ENCODE data around the gene GABRR1. TPM values are rescaled to one million over a fixed set of nuclear protein-coding genes. Genes with fewer than 3 reads are reported as not detected.
"Not testable (repeated sequence)": the region's sequence is repeated elsewhere in the genome, so short reads cannot be mapped to it uniquely, and the experiment has no call there.

Gene GABRR1
- total RNA-seq, 1 donor from 2014 or later: not detected

- intact Hi-C loops (cut with DNase I): no loop called here
- DNase-seq (ENCODE audit: missing footprints) (no peak), ATAC-seq (no peak)
Measured at GRCh38 chr6:89138173-89138572, 79.0 kb downstream of the GABRR1 start.

GRCh38 chr6:89134723-89135122 is 82.4 kb downstream of the GABRR1 start:
- no peak for DNase-seq (ENCODE audit: missing footprints)
- no peak for ATAC-seq
- intact Hi-C loops (cut with DNase I): no loop called here

- DNase-seq (ENCODE audit: missing footprints) (no peak), ATAC-seq (no peak)
- intact Hi-C loops (cut with DNase I): no loop called here
Measured at GRCh38 chr6:89133981-89134380, 83.2 kb downstream of the GABRR1 start.

- DNase-seq (ENCODE audit: missing footprints): no peak
- intact Hi-C loops (cut with DNase I): no loop called here
- no peak for ATAC-seq
Measured at GRCh38 chr6:89132057-89132456, 85.1 kb downstream of the GABRR1 start.

GRCh38 chr6:89131599-89131998 is 85.6 kb downstream of the GABRR1 start:
- intact Hi-C loops (cut with DNase I): no loop called here
- no peak for DNase-seq (ENCODE audit: missing footprints)
- ATAC-seq: no peak

- DNase-seq (ENCODE audit: missing footprints); ATAC-seq; intact Hi-C loops (cut with DNase I): not testable (repeated sequence)
Measured at GRCh38 chr6:89128256-89128671, 88.9 kb downstream of the GABRR1 start.

Other genes starting within 250 kb of the GABRR1 start
- 139 TPM for gene PNRC1, start 136.6 kb downstream of the GABRR1 start, total RNA-seq
- 0.24 TPM for gene SRSF12, start 99.3 kb downstream of the GABRR1 start, total RNA-seq
- gene PM20D2, start 71.3 kb downstream of the GABRR1 start, total RNA-seq: 13.3 TPM
- gene GABRR2, start 97.9 kb upstream of the GABRR1 start, total RNA-seq: 0.35 TPM
- gene UBE2J1, start 135.4 kb upstream of the GABRR1 start, total RNA-seq: 15.0 TPM
- 126 TPM for gene RRAGD, start 194.9 kb upstream of the GABRR1 start, total RNA-seq
- gene ANKRD6, start 215.8 kb upstream of the GABRR1 start, total RNA-seq: 17.0 TPM